WTC11 (cell line): ENCODE measurements around the gene ZSCAN23. TPM values are rescaled to one million over a fixed set of nuclear protein-coding genes. Genes with fewer than 3 reads are reported as not detected.

Experiments
- ATAC-seq: fragments of 200-7000 bp; cut with Tn5 transposase; 2 replicates; pipeline ENCODE4 v1.10.0; 2021; ENCODE audit warnings: mild to moderate bottlenecking, moderate library complexity
- CTCF ChIA-PET: fragments of 300-600 bp; sonication (Branson Sonifier 250); formaldehyde crosslinking; loops from one replicate; lab custom pipeline; 2021; ENCODE audit warnings: antibody characterized with exemption; lab: Charles Lee
- POLR2A ChIA-PET: fragments of 350-600 bp; sonication (Branson Sonifier 250); formaldehyde crosslinking; loops from one replicate; lab custom pipeline; 2021; ENCODE audit warnings: antibody characterized with exemption; lab: Charles Lee
- DNase-seq: peaks from one replicate; pipeline ENCODE4 v3.0.0; 2021; ENCODE audit warnings: low spot score
- H3K27ac Mint-ChIP-seq: 2 replicates; pipeline ENCODE4 v1.8.0; 2021; ENCODE audit warnings: mixed read lengths
- H3K27me3 Mint-ChIP-seq: 2 replicates; pipeline ENCODE4 v1.8.0; 2021; ENCODE audit warnings: low read depth, mild to moderate bottlenecking, moderate library complexity, mixed read lengths
- H3K36me3 Mint-ChIP-seq: 2 replicates; pipeline ENCODE4 v1.8.0; 2021; ENCODE audit warnings: mixed read lengths
- H3K4me1 Mint-ChIP-seq: 2 replicates; pipeline ENCODE4 v1.8.0; 2022; ENCODE audit warnings: mixed read lengths
- H3K4me3 Mint-ChIP-seq: 2 replicates; pipeline ENCODE4 v1.8.0; 2021; ENCODE audit warnings: mild to moderate bottlenecking, moderate library complexity, mixed read lengths
- H3K9me3 Mint-ChIP-seq: 2 replicates; pipeline ENCODE4 v1.8.0; 2021; ENCODE audit warnings: mixed read lengths
- ARID4B ChIP-seq: sonication (generic); formaldehyde crosslinking; IDR thresholded peaks from 2 replicates; pipeline ENCODE4 v1.8.0; 2023; ENCODE audit warnings: missing genetic modification reagents, mild to moderate bottlenecking, borderline replicate concordance
- ATF2 ChIP-seq: sonication (generic); formaldehyde crosslinking; IDR thresholded peaks from 2 replicates; pipeline ENCODE4 v1.8.1; 2022; ENCODE audit warnings: low read depth, missing genetic modification reagents, borderline replicate concordance
- FOXK1 ChIP-seq: sonication (generic); formaldehyde crosslinking; IDR thresholded peaks from 2 replicates; pipeline ENCODE4 v1.8.0; 2022; ENCODE audit warnings: mild to moderate bottlenecking, moderate library complexity, missing genetic modification reagents
- FOXP1 ChIP-seq: sonication (generic); formaldehyde crosslinking; IDR thresholded peaks from 2 replicates; pipeline ENCODE4 v1.8.0; 2022; ENCODE audit warnings: missing genetic modification reagents, mild to moderate bottlenecking, moderate library complexity, borderline replicate concordance
- HMGA2 ChIP-seq: fragments of 250-450 bp; sonication (Bioruptor Pico); IDR thresholded peaks from 2 replicates; pipeline ENCODE4 v1.4.0; 2021; ENCODE audit warnings: mild to moderate bottlenecking, moderate library complexity
- IRF1 ChIP-seq: sonication (generic); formaldehyde crosslinking; IDR thresholded peaks from 2 replicates; pipeline ENCODE4 v1.8.0; 2023; ENCODE audit warnings: missing genetic modification reagents
- JUN ChIP-seq: sonication (generic); formaldehyde crosslinking; IDR thresholded peaks from 2 replicates; pipeline ENCODE4 v1.8.0; 2023; ENCODE audit warnings: mild to moderate bottlenecking, missing genetic modification reagents
- PRDM15 ChIP-seq: sonication (generic); formaldehyde crosslinking; IDR thresholded peaks from 2 replicates; pipeline ENCODE4 v1.8.0; 2022; ENCODE audit warnings: missing genetic modification reagents
- SOX15 ChIP-seq: fragments of 250-450 bp; sonication (Bioruptor Pico); IDR thresholded peaks from 2 replicates; pipeline ENCODE4 v1.9.0; 2021; ENCODE audit warnings: mild to moderate bottlenecking
- ZBTB43 ChIP-seq: sonication (generic); formaldehyde crosslinking; IDR thresholded peaks from 2 replicates; pipeline ENCODE4 v1.8.1; 2023; ENCODE audit warnings: mild to moderate bottlenecking, missing genetic modification reagents
- ZNF317 ChIP-seq: sonication (generic); formaldehyde crosslinking; IDR thresholded peaks from 2 replicates; pipeline ENCODE4 v1.8.1; 2023; ENCODE audit warnings: low read depth, mild to moderate bottlenecking, moderate library complexity, missing genetic modification reagents, borderline replicate concordance
- ZNF396 ChIP-seq: fragments of 250-450 bp; sonication (Bioruptor Pico); IDR thresholded peaks from 2 replicates; pipeline ENCODE4 v1.8.0; 2021; ENCODE audit warnings: mild to moderate bottlenecking, moderate library complexity, borderline replicate concordance
- ZNF416 ChIP-seq: fragments of 250-450 bp; sonication (Bioruptor Pico); IDR thresholded peaks from 2 replicates; pipeline ENCODE4 v1.9.0; 2021; ENCODE audit warnings: mild to moderate bottlenecking, inconsistent platforms
- ZNF423 ChIP-seq: fragments of 250-450 bp; sonication (Bioruptor Pico); IDR thresholded peaks from 2 replicates; pipeline ENCODE4 v2.1.2; 2022; ENCODE audit warnings: mild to moderate bottlenecking, moderate library complexity
- ZNF425 ChIP-seq: fragments of 250-450 bp; sonication (Bioruptor Pico); conservative IDR thresholded peaks from 2 replicates; pipeline ENCODE4 v1.9.0; 2021; ENCODE audit warnings: mild to moderate bottlenecking
- total RNA-seq: library from RNA; stranded (reverse); gene quantifications from 3 replicates; pipeline ENCODE4 v1.2.3, GENCODE V29; 2021

The ZSCAN23 gene
- total RNA-seq, 1 experiment from 2014 or later, result 8.7 TPM

GRCh38 chr6:28442586-28442985 is 705 bp downstream of the ZSCAN23 start (continued):
- TF ChIP-seq ATF2 (CRISPR knock-in tag) (no peak), JUN (CRISPR knock-in tag) (no peak), SOX15 (CRISPR knock-in tag) (no peak)

- POLR2A ChIA-PET, result no interaction called here
- Mint-ChIP-seq H3K4me1 (no peaks in the 10 kb centered on the region), H3K27ac (no peak overlapping the region), H3K36me3 (peaks cover 19% of the 10 kb centered on the region), H3K4me3 (no peak overlapping the region), H3K27me3 (no peaks in the 10 kb centered on the region), H3K9me3 (no peaks in the 10 kb centered on the region)
- TF ChIP-seq ARID4B (no peak), ZNF423 (CRISPR knock-in tag) (no peak), SOX15 (CRISPR knock-in tag) (no peak), ZNF396 (no peak), PRDM15 (CRISPR knock-in tag) (no peak), ZNF317 (no peak), ZBTB43 (CRISPR knock-in tag) (no peak), ZNF425 (CRISPR knock-in tag) (no peak), IRF1 (no peak), HMGA2 (no peak), ZNF416 (CRISPR knock-in tag) (no peak), FOXP1 (CRISPR knock-in tag) (no peak), FOXK1 (CRISPR knock-in tag) (no peak)
- DNase-seq, result no peak
- ATAC-seq, result no peak
- CTCF ChIA-PET, result no interaction called here
Observed at GRCh38 chr6:28436404-28436803, 6.9 kb downstream of the ZSCAN23 start.
